Hepatocyte (in vitro differentiated cells): Measurements from ENCODE around the gene CEP83. TPM values are rescaled to one million over a fixed set of nuclear protein-coding genes. Genes with fewer than 3 reads are reported as not detected.
A peak's percentile ranks its signal among the peaks of the same experiment; 100 is the strongest.

Source experiments
- DNase-seq: peaks from one replicate; pipeline ENCODE4 v3.0.0-alpha.2; 2016; ENCODE audit warnings: low spot score
- H2AFZ ChIP-seq: fragments of 200-600 bp; sonication (generic); 2 replicates; pipeline ENCODE4 v1.6.0; 2016; ENCODE audit warnings: antibody characterized with exemption, mild to moderate bottlenecking
- H3K27ac ChIP-seq: fragments of 200-600 bp; sonication (generic); 2 replicates; pipeline ENCODE4 v1.5.1; 2016; ENCODE audit warnings: mild to moderate bottlenecking
- H3K27me3 ChIP-seq: fragments of 200-600 bp; sonication (generic); 2 replicates; pipeline ENCODE4 v1.6.1; 2016
- H3K36me3 ChIP-seq: fragments of 200-600 bp; sonication (generic); replicated peaks from 2 replicates; pipeline ENCODE4 v1.5.1; 2016; ENCODE audit warnings: low read depth; ENCODE audit not compliant: insufficient read depth
- H3K4me1 ChIP-seq: fragments of 200-600 bp; sonication (generic); 2 replicates; pipeline ENCODE4 v1.5.1; 2016; ENCODE audit warnings: mild to moderate bottlenecking, moderate library complexity; ENCODE audit not compliant: insufficient read depth
- H3K4me2 ChIP-seq: fragments of 200-600 bp; sonication (generic); 2 replicates; pipeline ENCODE4 v1.6.0; 2016
- H3K4me3 ChIP-seq: fragments of 200-600 bp; sonication (generic); 2 replicates; pipeline ENCODE4 v1.5.1; 2016; ENCODE audit warnings: mild to moderate bottlenecking
- H3K79me2 ChIP-seq: fragments of 200-600 bp; sonication (generic); 2 replicates; pipeline ENCODE4 v1.6.0; 2017; ENCODE audit warnings: mild to moderate bottlenecking
- H3K9me2 ChIP-seq: fragments of 200-600 bp; sonication (generic); replicated peaks from 2 replicates; pipeline ENCODE4 v1.6.0; 2017; ENCODE audit warnings: mild to moderate bottlenecking; ENCODE audit not compliant: insufficient read depth
- H3K9me3 ChIP-seq: fragments of 200-600 bp; sonication (generic); 2 replicates; pipeline ENCODE4 v1.5.1; 2016; ENCODE audit warnings: low read depth, mild to moderate bottlenecking
- H4K20me1 ChIP-seq: fragments of 200-600 bp; sonication (generic); 2 replicates; pipeline ENCODE4 v1.6.0; 2016; ENCODE audit warnings: mild to moderate bottlenecking; ENCODE audit not compliant: insufficient read depth, poor library complexity, severe bottlenecking
- CTCF ChIP-seq: fragments of 200-600 bp; sonication (generic); IDR thresholded peaks from 2 replicates; pipeline ENCODE4 v1.5.1; 2016; ENCODE audit warnings: antibody characterized with exemption, mild to moderate bottlenecking; ENCODE audit not compliant: poor library complexity
- EZH2 ChIP-seq: fragments of 200-600 bp; sonication (generic); IDR thresholded peaks from 2 replicates; pipeline ENCODE4 v1.6.1; 2016; ENCODE audit warnings: antibody characterized with exemption, mild to moderate bottlenecking, borderline replicate concordance
- EZH2phosphoT487 ChIP-seq: fragments of 200-600 bp; sonication (generic); IDR thresholded peaks from one replicate; pipeline ENCODE4 v1.6.1; 2018; ENCODE audit warnings: antibody characterized with exemption, mild to moderate bottlenecking, low read depth, moderate library complexity; ENCODE audit not compliant: unreplicated experiment, severe bottlenecking
- WGBS: methylation state at CpG from one replicate; pipeline ENCODE4 v1.1.6; 2016; ENCODE audit warnings: low lambda C conversion rate; ENCODE audit errors: missing lambda C conversion rate; 5-methylcytosine and 5-hydroxymethylcytosine counted together
- polyA plus RNA-seq: library from polyadenylated mRNA; unstranded; fragments of >200 nt; fragmentation: Nextera tagmentation; extraction: Ambion mirVana; gene quantifications from 2 replicates; pipeline ENCODE4 v1.2.1, GENCODE V29; 2016
- total RNA-seq: library from RNA; depleted of rRNA; stranded (reverse); fragments of >200 nt; gene quantifications from 2 replicates; pipeline ENCODE4 v1.2.3, GENCODE V29; 2014

CEP83 gene
- total and polyA plus RNA-seq, 2 experiments from 2014 or later = 3.7 to 20.1 TPM

- no peak for DNase-seq
- Histone ChIP-seq H4K20me1 (no peaks in the 10 kb centered on the region), H3K4me1 (no peaks in the 10 kb centered on the region), H3K27ac (peak overlapping the region; percentile 75), H3K4me2 (no peak overlapping the region), H3K79me2 (no peaks in the 10 kb centered on the region), H3K36me3 (peaks cover 2% of the 10 kb centered on the region), H2AFZ (no peak overlapping the region), H3K9me3 (no peaks in the 10 kb centered on the region), H3K4me3 (no peak overlapping the region), H3K9me2 (no peaks in the 10 kb centered on the region), H3K27me3 (no peaks in the 10 kb centered on the region)
- 70% methylated on average over 1 of the region's 1 CpG for WGBS
- TF ChIP-seq EZH2 (no peak), CTCF (no peak), EZH2phosphoT487 (no peak)
Observed at GRCh38 chr12:94312378-94312777, 147.3 kb downstream of the CEP83 start.

GRCh38 chr12:94309373-94309772 is 150.3 kb downstream of the CEP83 start:
- 96% methylated on average over 5 of the region's 5 CpGs for WGBS
- H2AFZ ChIP-seq = no peak overlapping the region
- H3K9me2 ChIP-seq = no peaks in the 10 kb centered on the region
- DNase-seq = no peak
- peaks cover 2% of the 10 kb centered on the region for H3K36me3 ChIP-seq
- no peaks in the 10 kb centered on the region for H3K27me3 ChIP-seq
- no peak overlapping the region for H3K4me2 ChIP-seq
- no peak for TF ChIP-seq EZH2phosphoT487
- TF ChIP-seq CTCF = no peak
- no peaks in the 10 kb centered on the region for H3K4me1 ChIP-seq
- no peak overlapping the region for H3K27ac ChIP-seq
- H3K9me3 ChIP-seq = no peaks in the 10 kb centered on the region
- no peak overlapping the region for H3K4me3 ChIP-seq
- H3K79me2 ChIP-seq = no peaks in the 10 kb centered on the region
- H4K20me1 ChIP-seq = no peaks in the 10 kb centered on the region

- TF ChIP-seq EZH2phosphoT487 (no peak), EZH2 (no peak), CTCF (no peak)
- DNase-seq = no peak
- H3K4me2 ChIP-seq = no peak overlapping the region
- H3K9me3 ChIP-seq = no peaks in the 10 kb centered on the region
- H2AFZ ChIP-seq = no peak overlapping the region
- WGBS = 88% methylated on average over 2 of the region's 2 CpGs
- peaks cover 2% of the 10 kb centered on the region for H3K36me3 ChIP-seq
- H4K20me1 ChIP-seq = no peaks in the 10 kb centered on the region
- H3K79me2 ChIP-seq = no peaks in the 10 kb centered on the region
- no peaks in the 10 kb centered on the region for H3K9me2 ChIP-seq
- no peak overlapping the region for H3K27ac ChIP-seq
- H3K27me3 ChIP-seq = no peaks in the 10 kb centered on the region
- no peak overlapping the region for H3K4me3 ChIP-seq
- no peaks in the 10 kb centered on the region for H3K4me1 ChIP-seq
Observed at GRCh38 chr12:94308612-94309011, 151.1 kb downstream of the CEP83 start.
